ENCODE data around the gene TP63. TPM values are rescaled to one million over a fixed set of nuclear protein-coding genes. Genes with fewer than 3 reads are reported as not detected.
A peak's percentile ranks its signal among the peaks of the same experiment; 100 is the strongest.

TP63 gene
- total RNA-seq, 3 donors from 2014 or later (not counting 1 experiment from before 2014, with no cell fraction given), result 0.30 TPM; not detected in 2

DNA sequence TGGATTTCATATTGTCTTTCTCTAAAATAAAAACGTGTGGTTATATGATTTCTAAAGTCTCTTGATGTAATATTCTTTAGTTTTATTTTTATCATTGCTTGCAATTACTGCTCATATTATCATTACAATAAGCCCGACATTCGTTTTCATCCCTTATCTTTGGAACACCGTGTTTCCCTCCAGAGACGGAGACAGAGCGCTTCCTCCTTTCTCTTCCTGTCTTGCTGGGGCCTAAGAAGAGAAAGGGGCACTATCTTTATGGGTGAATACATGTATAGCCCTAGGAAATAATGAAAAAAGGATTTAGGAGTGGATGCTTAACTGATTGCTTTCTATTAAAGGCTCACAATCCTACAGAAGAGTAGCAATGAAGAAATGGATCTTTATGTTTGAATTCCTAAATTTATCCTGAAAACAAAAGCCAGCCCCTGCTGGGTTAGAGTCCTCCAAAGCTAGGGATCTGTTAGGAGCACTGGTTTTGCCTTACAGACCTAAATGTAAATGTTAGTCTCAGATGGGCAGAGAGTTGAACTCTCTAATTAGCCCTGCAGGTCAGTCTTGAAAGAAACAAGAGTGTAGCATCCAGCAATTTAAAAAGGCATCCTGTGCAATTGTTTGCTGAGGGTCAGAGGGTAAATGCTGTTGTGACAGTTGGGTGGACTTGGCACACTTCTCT is 145.1 kb downstream of the TP63 start:
- Histone ChIP-seq H3K27me3 (ENCODE audit: control insufficient read depth, insufficient read depth, low read length) (no peaks in the 10 kb centered on the region), H3K27ac (ENCODE audit: low read length) (no peak overlapping the region), H3K4me1 (ENCODE audit: control insufficient read depth, insufficient read depth, low read length) (no peaks in the 10 kb centered on the region), H3K36me3 (ENCODE audit: control insufficient read depth, insufficient read depth, low read length) (no peaks in the 10 kb centered on the region), H3K4me3 (ENCODE audit: low read length) (no peak overlapping the region), H3K9me3 (ENCODE audit: control insufficient read depth, insufficient read depth, low read length) (no peaks in the 10 kb centered on the region)
- Mint-ChIP-seq H3K4me1 (no peaks in the 10 kb centered on the region), H3K9me3 (peaks cover 3 to 8% of the 10 kb centered on the region in 2 donors), H3K36me3 (no peaks in the 10 kb centered on the region), H3K27me3 (ENCODE audit: low read depth in 2 of 2) (no peaks in the 10 kb centered on the region), H3K4me3 (no peak overlapping the region), H3K27ac (no peak overlapping the region)
- WGBS (ENCODE audit: insufficient coverage), result 6% methylated on average over 3 of the region's 6 CpGs
- ATAC-seq, result no peak
- no peak for DNase-seq
- TF ChIP-seq, protein P1, sequence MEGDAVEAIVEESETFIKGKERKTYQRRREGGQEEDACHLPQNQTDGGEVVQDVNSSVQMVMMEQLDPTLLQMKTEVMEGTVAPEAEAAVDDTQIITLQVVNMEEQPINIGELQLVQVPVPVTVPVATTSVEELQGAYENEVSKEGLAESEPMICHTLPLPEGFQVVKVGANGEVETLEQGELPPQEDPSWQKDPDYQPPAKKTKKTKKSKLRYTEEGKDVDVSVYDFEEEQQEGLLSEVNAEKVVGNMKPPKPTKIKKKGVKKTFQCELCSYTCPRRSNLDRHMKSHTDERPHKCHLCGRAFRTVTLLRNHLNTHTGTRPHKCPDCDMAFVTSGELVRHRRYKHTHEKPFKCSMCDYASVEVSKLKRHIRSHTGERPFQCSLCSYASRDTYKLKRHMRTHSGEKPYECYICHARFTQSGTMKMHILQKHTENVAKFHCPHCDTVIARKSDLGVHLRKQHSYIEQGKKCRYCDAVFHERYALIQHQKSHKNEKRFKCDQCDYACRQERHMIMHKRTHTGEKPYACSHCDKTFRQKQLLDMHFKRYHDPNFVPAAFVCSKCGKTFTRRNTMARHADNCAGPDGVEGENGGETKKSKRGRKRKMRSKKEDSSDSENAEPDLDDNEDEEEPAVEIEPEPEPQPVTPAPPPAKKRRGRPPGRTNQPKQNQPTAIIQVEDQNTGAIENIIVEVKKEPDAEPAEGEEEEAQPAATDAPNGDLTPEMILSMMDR (IDR thresholded peaks at IDR 0.05), result no peak
- intact Hi-C loops (cut with micrococcal nuclease), result no loop called here

DNA sequence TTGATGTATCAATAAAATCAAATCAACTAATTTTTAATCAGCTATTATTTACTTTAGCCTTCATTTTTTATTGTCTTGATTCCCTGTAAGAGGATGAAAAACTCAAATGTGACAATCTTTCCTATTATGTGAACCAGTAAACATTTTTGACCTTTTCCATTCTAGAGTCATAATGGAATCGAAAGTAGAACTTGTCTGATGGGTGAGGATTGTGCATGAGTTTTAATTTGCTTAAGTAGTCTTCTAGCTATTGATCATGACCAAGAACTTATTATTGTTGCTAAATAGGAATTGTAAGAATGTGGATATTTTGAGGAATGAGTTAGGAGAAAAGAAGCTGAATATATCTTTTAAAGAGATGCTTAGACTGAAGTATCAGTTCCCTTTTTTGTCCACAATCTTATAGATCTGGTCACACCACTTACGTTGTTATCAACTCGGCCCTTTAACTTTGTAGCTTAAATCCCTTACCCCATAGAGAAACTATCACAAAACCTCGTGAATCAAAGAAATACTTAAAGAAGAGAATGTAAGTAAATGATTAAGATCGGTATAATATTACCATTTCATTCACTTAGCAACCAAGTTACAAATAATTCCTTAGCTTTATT is 147.3 kb downstream of the TP63 start:
- no peak overlapping the region for H3K4me3 ChIP-seq (ENCODE audit: low read length)
- TF ChIP-seq, protein P1 (IDR thresholded peaks at IDR 0.05), result no peak
- 100% methylated on average over 1 of the region's 5 CpGs for WGBS (ENCODE audit: insufficient coverage)
- Mint-ChIP-seq H3K36me3 (no peaks in the 10 kb centered on the region), H3K27ac (no peak overlapping the region), H3K4me1 (no peaks in the 10 kb centered on the region), H3K9me3 (peaks cover 3 to 5% of the 10 kb centered on the region in 2 donors), H3K27me3 (ENCODE audit: low read depth in 2 of 2) (no peaks in the 10 kb centered on the region), H3K4me3 (no peak overlapping the region)
- no peaks in the 10 kb centered on the region for H3K9me3 ChIP-seq (ENCODE audit: control insufficient read depth, insufficient read depth, low read length)
- DNase-seq (no peak), ATAC-seq (no peak)
- H3K4me1 ChIP-seq (ENCODE audit: control insufficient read depth, insufficient read depth, low read length), result no peaks in the 10 kb centered on the region
- no peak overlapping the region for H3K27ac ChIP-seq (ENCODE audit: low read length)
- no peaks in the 10 kb centered on the region for H3K36me3 ChIP-seq (ENCODE audit: control insufficient read depth, insufficient read depth, low read length)
- intact Hi-C loops (cut with micrococcal nuclease), result no loop called here
- H3K27me3 ChIP-seq (ENCODE audit: control insufficient read depth, insufficient read depth, low read length), result no peaks in the 10 kb centered on the region

DNA sequence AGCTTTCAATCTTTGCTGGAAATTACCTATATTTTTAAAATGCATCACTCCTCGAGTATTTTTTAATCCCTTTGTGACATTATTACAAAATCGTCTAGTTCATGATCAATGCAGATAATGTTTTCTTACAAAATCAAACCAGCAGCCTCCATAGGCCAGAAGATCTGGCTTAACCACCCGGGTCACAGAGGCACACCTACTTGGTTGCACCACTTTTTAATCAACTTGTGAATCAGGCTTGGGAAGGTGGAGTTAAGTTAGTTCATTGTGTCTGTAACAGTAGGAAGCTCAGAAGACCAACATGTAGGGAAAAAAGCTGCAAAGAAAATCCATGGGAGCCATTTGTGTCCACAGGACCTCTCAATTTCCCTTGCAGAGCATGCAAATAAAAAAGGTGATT is 148.0 kb downstream of the TP63 start:
- H3K36me3 Mint-ChIP-seq, result no peaks in the 10 kb centered on the region
- H3K4me3 Mint-ChIP-seq, result no peak overlapping the region
- H3K27ac ChIP-seq (ENCODE audit: low read length), result no peak overlapping the region
- H3K9me3 Mint-ChIP-seq, result peaks cover 3 to 5% of the 10 kb centered on the region in 2 donors
- H3K27me3 Mint-ChIP-seq (ENCODE audit: low read depth in 2 of 2), result no peaks in the 10 kb centered on the region
- no peak overlapping the region for H3K27ac Mint-ChIP-seq
- H3K4me1 Mint-ChIP-seq, result no peaks in the 10 kb centered on the region
- no peaks in the 10 kb centered on the region for H3K9me3 ChIP-seq (ENCODE audit: control insufficient read depth, insufficient read depth, low read length)
- ATAC-seq, result peak in 1 of 3 donors; percentile 43
- H3K36me3 ChIP-seq (ENCODE audit: control insufficient read depth, insufficient read depth, low read length), result no peaks in the 10 kb centered on the region
- TF ChIP-seq, protein P1 (IDR thresholded peaks at IDR 0.05), result no peak
- no peak for DNase-seq
- H3K27me3 ChIP-seq (ENCODE audit: control insufficient read depth, insufficient read depth, low read length), result no peaks in the 10 kb centered on the region
- H3K4me1 ChIP-seq (ENCODE audit: control insufficient read depth, insufficient read depth, low read length), result no peaks in the 10 kb centered on the region
- no peak overlapping the region for H3K4me3 ChIP-seq (ENCODE audit: low read length)
- intact Hi-C loops (cut with micrococcal nuclease), result no loop called here
- WGBS (ENCODE audit: insufficient coverage), result 89% methylated on average over 3 of the region's 3 CpGs

All from natural killer cell (primary cell).